Gastrocnemius medialis (tissue), 4 donors: Measurements from ENCODE around the gene WDCP. TPM values are rescaled to one million over a fixed set of nuclear protein-coding genes. Genes with fewer than 3 reads are reported as not detected.
A peak's percentile ranks its signal among the peaks of the same experiment; 100 is the strongest.

Experiments
- ATAC-seq, 2 donors: fragments of 150-250 bp; one replicate each; pipeline ENCODE4 v1.9.1; 2016
- DNase-seq, 2 donors: peaks; one replicate each; pipeline ENCODE4 v3.0.0-alpha.2; 2019
- H3K27ac ChIP-seq, 4 donors: fragments of 200-600 bp; sonication (generic); 1 replicate in 1 of 4; 2 replicates in 3 of 4; pipeline ENCODE4 v1.5.1; 2016 to 2018; ENCODE audit warnings: mild to moderate bottlenecking in 2 of 4, moderate library complexity in 1 of 4
- H3K27me3 ChIP-seq, 3 donors: fragments of 200-600 bp; sonication (generic) in 2 of 3; 1 replicate in 1 of 3; 2 replicates in 2 of 3; pipeline versions ENCODE4 v1.5.1 to v1.6.0; 2016 to 2019; ENCODE audit warnings: mild to moderate bottlenecking in 1 of 3, moderate library complexity in 1 of 3
- H3K36me3 ChIP-seq, 2 donors: fragments of 200-600 bp; sonication (generic) in 1 of 2; one replicate each; pipeline ENCODE4 v1.5.1; 2017 to 2018
- H3K4me1 ChIP-seq, 2 donors: fragments of 200-600 bp; sonication (generic) in 1 of 2; one replicate each; pipeline ENCODE4 v1.5.1; 2016 to 2017; ENCODE audit warnings: mild to moderate bottlenecking in 2 of 2
- H3K4me3 ChIP-seq, 4 donors: fragments of 200-600 bp; sonication (generic) in 3 of 4; 1 replicate in 1 of 4; 2 replicates in 3 of 4; pipeline ENCODE4 v1.5.1; 2016 to 2019; ENCODE audit warnings: mild to moderate bottlenecking in 2 of 4
- H3K9me3 ChIP-seq, 3 donors: fragments of 200-600 bp; sonication (generic) in 2 of 3; 1 replicate in 1 of 3; 2 replicates in 2 of 3; pipeline ENCODE4 v1.5.1; 2016 to 2019
- POLR2A ChIP-seq, 2 donors: fragments of 450-650 bp; IDR thresholded peaks; one replicate each; pipeline ENCODE4 v1.6.1; 2017; ENCODE audit warnings: antibody characterized with exemption in 2 of 2, mild to moderate bottlenecking in 2 of 2, moderate library complexity in 2 of 2
- in situ Hi-C, 4 donors: fragments of 200-750 bp; cut with MboI; loops; one replicate each; pipeline versions ENCODE4 v1.15.0 to v1.8.0; 2017; ENCODE audit warnings: low sequenced_read_pairs in 4 of 4
- intact Hi-C: fragments of 100-400 bp; cut with DNase I; formaldehyde crosslinking; loops from one replicate; pipeline ENCODE4 v1.15.1; 2023; ENCODE audit warnings: low total_unique reads
- total RNA-seq, 4 donors: library from RNA; depleted of rRNA; stranded (reverse); fragments of >200 nt; gene quantifications; one replicate each; pipeline versions ENCODE4 v1.1.0 to v1.2.3, GENCODE V29; 2016
- TF ChIP-seq, protein P1 (sequence below), 5 experiments: fragments of 450-650 bp in 3 of 5; fragments of 200-600 bp in 2 of 5; sonication (generic) in 2 of 5; IDR thresholded peaks in 4 of 5; conservative IDR thresholded peaks in 1 of 5; 1 replicate in 4 of 5; 2 replicates in 1 of 5; pipeline ENCODE4 v1.5.1; 2016 to 2019; ENCODE audit warnings: antibody characterized with exemption in 5 of 5, mild to moderate bottlenecking in 3 of 5, moderate library complexity in 3 of 5

The WDCP gene
- total RNA-seq, 4 donors from 2014 or later, result 4.8 to 8.4 (median 8.3) TPM

DNA sequence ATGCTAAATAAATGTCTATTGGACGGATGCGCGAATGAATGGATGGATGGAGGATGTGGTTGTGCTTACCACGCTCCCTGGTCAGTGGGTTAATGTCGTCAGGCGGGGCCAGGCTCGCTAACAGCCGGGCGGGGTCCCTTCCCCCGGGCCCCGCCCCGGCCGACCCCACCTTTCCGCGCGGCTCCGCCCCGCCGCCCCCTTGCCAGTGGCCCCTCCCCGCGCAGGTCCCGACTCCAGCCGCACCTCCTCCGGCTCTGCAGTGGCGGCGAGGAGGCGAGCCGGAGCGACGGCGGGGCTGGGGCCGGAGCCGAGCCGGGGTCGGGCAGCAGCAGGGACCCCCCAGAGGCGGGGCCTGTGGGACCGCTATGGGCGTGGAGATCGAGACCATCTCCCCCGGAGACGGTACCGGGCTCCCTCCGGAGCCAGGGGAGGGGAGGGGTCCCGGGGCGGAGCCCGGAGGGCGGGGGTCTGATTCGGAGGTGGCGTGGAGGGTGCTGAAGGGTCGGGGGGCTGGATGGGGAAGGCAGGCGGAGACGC is 2.4 kb upstream of the WDCP start, which contains the start of gene FKBP1B:
TSS of gene FKBP1B (plus strand) at position 257 of the 537 bp plus-strand sequence. CDS start at position 366, 109 bp downstream.
- DNase-seq, result no peak
- H3K9me3 ChIP-seq, result no peaks in the 10 kb centered on the region
- in situ Hi-C loops, result loop anchor here in 1 of 4 donors (10.0 to 25.0 kb wide), 2 partner anchors 75 to 112 kb away; partner anchors contain the start of genes ATAD2B, FAM228B, PFN4 and UBXN2A
- peaks cover 19 to 27% of the 10 kb centered on the region in 2 donors for H3K4me1 ChIP-seq
- H3K36me3 ChIP-seq, result no peaks in the 10 kb centered on the region
- intact Hi-C loops, result no loop called here
- TF ChIP-seq, protein P1, sequence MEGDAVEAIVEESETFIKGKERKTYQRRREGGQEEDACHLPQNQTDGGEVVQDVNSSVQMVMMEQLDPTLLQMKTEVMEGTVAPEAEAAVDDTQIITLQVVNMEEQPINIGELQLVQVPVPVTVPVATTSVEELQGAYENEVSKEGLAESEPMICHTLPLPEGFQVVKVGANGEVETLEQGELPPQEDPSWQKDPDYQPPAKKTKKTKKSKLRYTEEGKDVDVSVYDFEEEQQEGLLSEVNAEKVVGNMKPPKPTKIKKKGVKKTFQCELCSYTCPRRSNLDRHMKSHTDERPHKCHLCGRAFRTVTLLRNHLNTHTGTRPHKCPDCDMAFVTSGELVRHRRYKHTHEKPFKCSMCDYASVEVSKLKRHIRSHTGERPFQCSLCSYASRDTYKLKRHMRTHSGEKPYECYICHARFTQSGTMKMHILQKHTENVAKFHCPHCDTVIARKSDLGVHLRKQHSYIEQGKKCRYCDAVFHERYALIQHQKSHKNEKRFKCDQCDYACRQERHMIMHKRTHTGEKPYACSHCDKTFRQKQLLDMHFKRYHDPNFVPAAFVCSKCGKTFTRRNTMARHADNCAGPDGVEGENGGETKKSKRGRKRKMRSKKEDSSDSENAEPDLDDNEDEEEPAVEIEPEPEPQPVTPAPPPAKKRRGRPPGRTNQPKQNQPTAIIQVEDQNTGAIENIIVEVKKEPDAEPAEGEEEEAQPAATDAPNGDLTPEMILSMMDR (IDR thresholded peaks at IDR 0.05 in 4 of 5, conservative IDR thresholded peaks at IDR 0.05 in 1 of 5), result no peak
- TF ChIP-seq POLR2A (IDR thresholded peaks at IDR 0.05), result peak in 1 of 2 donors; percentile 10
- peaks cover 8 to 21% (median 18%) of the 10 kb centered on the region in 3 donors for H3K27me3 ChIP-seq
- ATAC-seq, result no peak
- peak within 1 kb of the TSS; percentile 69 to 92 (median 77) for H3K4me3 ChIP-seq
- H3K27ac ChIP-seq, result peak within 1 kb of the TSS; percentile 37 to 63 (median 46)

DNA sequence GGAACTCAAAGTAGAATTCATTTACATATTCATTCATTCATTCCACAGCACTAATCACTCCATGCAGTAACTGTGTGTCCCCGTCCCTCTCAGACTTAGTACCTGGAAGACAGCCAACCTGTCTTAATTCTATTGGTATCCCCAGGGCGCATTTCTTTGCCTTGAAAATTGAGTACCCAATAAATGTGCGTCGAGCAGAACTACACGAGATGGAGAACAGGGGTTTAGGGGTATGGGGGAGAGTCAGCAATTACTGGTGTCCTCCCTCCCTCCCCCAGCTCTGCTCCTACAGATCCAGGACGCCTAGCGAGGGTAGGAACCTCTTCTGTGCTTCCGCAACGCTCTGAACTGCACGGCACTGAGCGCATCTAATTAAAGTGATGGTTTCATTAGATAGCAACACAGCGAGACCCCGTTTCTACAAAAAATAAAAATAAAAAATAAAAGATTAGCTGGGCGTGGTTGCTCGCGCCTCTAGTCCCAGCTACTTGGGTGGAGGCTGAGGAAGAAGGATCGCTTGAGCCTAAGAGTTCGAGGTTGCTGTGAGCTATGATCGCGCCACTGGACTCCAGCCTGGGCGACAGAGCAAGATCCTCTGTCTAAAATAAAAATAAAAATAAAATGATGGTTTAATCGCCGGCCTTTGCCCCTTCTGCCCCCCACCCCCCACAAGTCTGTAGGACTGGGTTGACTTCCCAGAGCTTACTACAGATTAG is 1.7 kb upstream of the WDCP start:
- peak overlapping the region; percentile 69 to 92 (median 77) for H3K4me3 ChIP-seq
- intact Hi-C loops (no loop called here), in situ Hi-C loops (loop anchor here in 1 of 4 donors (10.0 to 25.0 kb wide), 2 partner anchors 76 to 112 kb away; partner anchors contain the start of genes ATAD2B, FAM228B, PFN4 and UBXN2A)
- TF ChIP-seq, protein P1 (IDR thresholded peaks at IDR 0.05 in 4 of 5, conservative IDR thresholded peaks at IDR 0.05 in 1 of 5), result no peak
- TF ChIP-seq POLR2A (IDR thresholded peaks at IDR 0.05), result no peak
- H3K36me3 ChIP-seq, result no peaks in the 10 kb centered on the region
- DNase-seq (no peak), ATAC-seq (no peak)
- peaks cover 8 to 21% (median 18%) of the 10 kb centered on the region in 3 donors for H3K27me3 ChIP-seq
- no peaks in the 10 kb centered on the region for H3K9me3 ChIP-seq
- no peak overlapping the region for H3K27ac ChIP-seq
- H3K4me1 ChIP-seq, result peaks cover 19 to 27% of the 10 kb centered on the region in 2 donors

DNA sequence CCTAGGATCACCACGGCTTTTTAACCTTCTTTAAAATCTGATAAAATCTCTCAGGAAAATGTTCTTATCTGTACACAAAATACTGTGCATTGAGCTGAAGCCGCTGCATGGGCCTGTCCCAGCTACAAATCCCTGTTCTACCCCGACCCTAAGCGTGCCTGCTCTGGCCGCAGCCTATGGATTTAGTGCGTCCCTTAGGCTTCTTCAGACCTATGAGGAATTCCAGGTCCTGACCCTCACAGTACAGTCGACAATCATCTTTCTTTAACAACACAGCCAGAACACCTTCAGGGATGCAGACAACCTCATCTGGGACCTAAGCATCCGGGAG is 477 bp upstream of the WDCP start:
- H3K27ac ChIP-seq, result no peak overlapping the region
- ATAC-seq, result peak in 1 of 2 donors; percentile 2

DNA sequence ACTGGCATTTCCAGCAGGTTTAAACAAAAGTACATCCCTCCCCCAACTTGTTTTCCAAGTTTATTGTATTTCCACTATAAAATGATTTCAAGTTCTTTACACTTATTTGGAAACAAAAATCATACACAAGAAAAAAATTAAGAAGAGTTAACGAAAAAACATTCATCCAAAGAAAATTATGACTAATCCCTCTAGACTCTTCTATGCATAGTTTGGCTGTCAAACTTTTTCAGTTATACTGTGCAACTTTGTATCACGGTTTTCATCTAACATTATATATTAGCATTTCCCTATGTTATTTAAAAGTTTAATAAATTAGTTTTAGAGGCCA is 627 bp downstream of the WDCP start:
- Histone ChIP-seq H3K4me3 (peak overlapping the region; percentile 68 to 98 (median 90)), H3K27me3 (peaks cover 8 to 21% (median 18%) of the 10 kb centered on the region in 3 donors), H3K36me3 (no peaks in the 10 kb centered on the region), H3K4me1 (peaks cover 19 to 27% of the 10 kb centered on the region in 2 donors), H3K27ac (peak overlapping the region; percentile 79 to 85 (median 82)), H3K9me3 (no peaks in the 10 kb centered on the region)
- no peak for DNase-seq
- no peak for ATAC-seq
- in situ Hi-C loops (loop anchor here in 1 of 4 donors (10.0 to 25.0 kb wide), 2 partner anchors 78 to 109 kb away; partner anchors contain the start of genes ATAD2B, FAM228B, PFN4 and UBXN2A), intact Hi-C loops (loop anchor here (2.0 kb wide), 3 partner anchors 38 to 120 kb away; partner anchors contain the start of genes ATAD2B, FAM228B, PFN4 and TP53I3)
- no peak for TF ChIP-seq POLR2A (IDR thresholded peaks at IDR 0.05)
- TF ChIP-seq, protein P1 (IDR thresholded peaks at IDR 0.05 in 4 of 5, conservative IDR thresholded peaks at IDR 0.05 in 1 of 5), result no peak

More for the DNA sequence above, 477 bp upstream of the WDCP start:
- TF ChIP-seq, protein P1 (IDR thresholded peaks at IDR 0.05 in 4 of 5, conservative IDR thresholded peaks at IDR 0.05 in 1 of 5), result no peak
- no peak for TF ChIP-seq POLR2A (IDR thresholded peaks at IDR 0.05)
- H3K36me3 ChIP-seq, result no peaks in the 10 kb centered on the region
- in situ Hi-C loops (loop anchor here in 1 of 4 donors (10.0 to 25.0 kb wide), 2 partner anchors 77 to 110 kb away; partner anchors contain the start of genes ATAD2B, FAM228B, PFN4 and UBXN2A), intact Hi-C loops (loop anchor here (1.0 to 2.0 kb wide), 4 partner anchors 29 to 121 kb away; partner anchors contain the start of genes ATAD2B, FAM228B, PFN4 and SF3B6)
- H3K4me3 ChIP-seq, result peak overlapping the region; percentile 49 to 98 (median 90)
- H3K9me3 ChIP-seq, result no peaks in the 10 kb centered on the region
- H3K27me3 ChIP-seq, result peaks cover 8 to 21% (median 18%) of the 10 kb centered on the region in 3 donors
- peaks cover 19 to 27% of the 10 kb centered on the region in 2 donors for H3K4me1 ChIP-seq
- DNase-seq, result no peak
